SH-SY5Y (cell line): ENCODE measurements around the gene RRAD.

Experiments
- GATA2 ChIP-seq: IDR thresholded peaks from 2 replicates; pipeline ENCODE4 v1.6.1; 2011; ENCODE audit warnings: mild to moderate bottlenecking, low read depth, low read length
- GATA3 ChIP-seq: IDR thresholded peaks from 2 replicates; pipeline ENCODE4 v1.6.1; 2011; ENCODE audit warnings: low read depth, mild to moderate bottlenecking, low read length, moderate library complexity

Gene RRAD

GRCh38 chr16:66903544-66904427 lies 21.5 kb downstream of the RRAD start:
- TF ChIP-seq GATA2, result no peak
- TF ChIP-seq GATA3, result no peak

GRCh38 chr16:66902648-66903543 lies 22.4 kb downstream of the RRAD start:
- TF ChIP-seq GATA3 (no peak), GATA2 (no peak)

- no peak for TF ChIP-seq GATA3
- no peak for TF ChIP-seq GATA2
These were observed 23.7 kb downstream of the RRAD start for GRCh38 chr16:66901626-66902025.

- TF ChIP-seq GATA3 (no peak), GATA2 (no peak)
These were observed 24.5 kb downstream of the RRAD start for GRCh38 chr16:66900721-66901441.

- TF ChIP-seq GATA3, result no peak
- peak; percentile 60 for TF ChIP-seq GATA2
These were observed 25.2 kb downstream of the RRAD start for GRCh38 chr16:66899945-66900710.

GRCh38 chr16:66899310-66899944 lies 25.9 kb downstream of the RRAD start:
- no peak for TF ChIP-seq GATA3
- no peak for TF ChIP-seq GATA2

GRCh38 chr16:66898933-66899309 lies 26.4 kb downstream of the RRAD start:
- TF ChIP-seq GATA2, result no peak

- 0 out of 2 replicates have a peak, but pooled peaks have one; percentile 12 for TF ChIP-seq GATA2
- no peak for TF ChIP-seq GATA3
These were observed 27.1 kb downstream of the RRAD start for GRCh38 chr16:66898207-66898606.

GRCh38 chr16:66895999-66896398 lies 29.3 kb downstream of the RRAD start:
- TF ChIP-seq GATA2 (no peak), GATA3 (no peak)

GRCh38 chr16:66895689-66895979 lies 29.7 kb downstream of the RRAD start:
- TF ChIP-seq GATA2 (no peak), GATA3 (no peak)

- TF ChIP-seq GATA3, result no peak
- TF ChIP-seq GATA2, result no peak
These were observed 30.2 kb downstream of the RRAD start for GRCh38 chr16:66894948-66895688.

- no peak for TF ChIP-seq GATA2
- no peak for TF ChIP-seq GATA3
These were observed 31.3 kb downstream of the RRAD start for GRCh38 chr16:66894055-66894454.
